Gastroesophageal sphincter (tissue), 4 donors: ENCODE results near the gene PRRG3. TPM values are rescaled to one million over a fixed set of nuclear protein-coding genes. Genes with fewer than 3 reads are reported as not detected.

ENCODE experiments used
- ATAC-seq: fragments of 150-250 bp; one replicate; pipeline ENCODE4 v1.9.1; 2016; ENCODE audit warnings: mild to moderate bottlenecking, moderate library complexity
- H3K27ac ChIP-seq, 4 donors: fragments of 200-600 bp; sonication (generic) in 3 of 4; 1 replicate in 3 of 4; 2 replicates in 1 of 4; pipeline ENCODE4 v1.5.1; 2016 to 2019
- H3K27me3 ChIP-seq: fragments of 200-600 bp; sonication (generic); one replicate; pipeline ENCODE4 v1.5.1; 2019
- H3K36me3 ChIP-seq, 2 donors: fragments of 200-600 bp; sonication (generic); one replicate each; pipeline ENCODE4 v1.5.1; 2019; ENCODE audit warnings: control low read depth in 1 of 2
- H3K4me1 ChIP-seq, 3 donors: fragments of 200-600 bp; sonication (generic); 1 replicate in 2 of 3; 2 replicates in 1 of 3; pipeline ENCODE4 v1.5.1; 2016 to 2019; ENCODE audit warnings: control low read depth in 2 of 3
- H3K4me3 ChIP-seq, 2 donors: fragments of 200-600 bp; sonication (generic); one replicate each; pipeline ENCODE4 v1.5.1; 2019; ENCODE audit warnings: mild to moderate bottlenecking in 1 of 2, moderate library complexity in 1 of 2
- H3K9me3 ChIP-seq, 3 donors: fragments of 200-600 bp; sonication (generic); one replicate each; pipeline ENCODE4 v1.5.1; 2017 to 2019; ENCODE audit warnings: control low read depth in 2 of 3
- CTCF ChIP-seq, 4 experiments: fragments of 200-600 bp in 2 of 4; fragments of 450-650 bp in 2 of 4; sonication (generic) in 1 of 4; IDR thresholded peaks; one replicate each; pipeline ENCODE4 v1.5.1; 2017 to 2019; ENCODE audit warnings: antibody characterized with exemption in 4 of 4, mild to moderate bottlenecking in 2 of 4, moderate library complexity in 2 of 4
- EP300 ChIP-seq: sonication (generic); formaldehyde crosslinking; IDR thresholded peaks from one replicate; pipeline ENCODE4 v1.6.1; 2017; ENCODE audit warnings: antibody characterized with exemption, mild to moderate bottlenecking
- POLR2A ChIP-seq, 2 donors: fragments of 450-650 bp; IDR thresholded peaks; one replicate each; pipeline ENCODE4 v1.6.1; 2017; ENCODE audit warnings: antibody characterized with exemption in 2 of 2, mild to moderate bottlenecking in 2 of 2, moderate library complexity in 1 of 2
- POLR2AphosphoS5 ChIP-seq: sonication (generic); formaldehyde crosslinking; IDR thresholded peaks from one replicate; pipeline ENCODE4 v1.6.1; 2017; ENCODE audit warnings: antibody characterized with exemption
- WGBS, 2 donors: methylation state at CpG; one replicate each; pipeline ENCODE4 v1.1.5; 2018; ENCODE audit warnings: low coverage in 1 of 2; 5-methylcytosine and 5-hydroxymethylcytosine counted together
- total RNA-seq, 4 donors: library from RNA; depleted of rRNA; stranded (reverse); fragments of >200 nt; gene quantifications; one replicate each; pipeline ENCODE4 v1.1.0, GENCODE V29; 2016

The PRRG3 gene
- total RNA-seq, 4 donors from 2014 or later: 0.47 to 1.3 (median 0.71) TPM

DNA sequence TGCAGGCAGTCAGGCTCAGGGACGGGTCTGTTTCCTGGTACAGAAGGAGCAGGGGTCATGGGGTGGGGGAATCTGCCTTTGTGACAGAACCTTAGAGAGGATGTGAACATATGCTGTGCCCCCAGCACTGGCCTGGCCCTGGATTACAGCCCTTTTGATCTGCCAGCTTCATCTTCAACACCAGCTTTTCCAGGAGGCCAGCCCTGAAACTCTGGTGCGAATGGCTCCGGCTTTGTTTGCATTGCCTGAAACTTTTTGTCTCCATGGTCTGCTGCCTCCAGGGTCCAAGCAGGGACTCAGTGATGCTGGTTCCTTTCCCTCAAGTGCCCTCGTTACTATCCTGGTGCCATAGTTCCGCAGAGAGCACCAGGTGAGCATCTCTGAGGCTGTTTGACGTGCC lies 41.4 kb downstream of the PRRG3 start:
- WGBS, 2 donors: 50 to 57% methylated on average over 1 of the region's 6 CpGs
- no peak for ATAC-seq

GRCh38 chrX:151737494-151737893 lies 42.2 kb downstream of the PRRG3 start:
- ATAC-seq: no peak
- Histone ChIP-seq H3K27ac (no peak overlapping the region), H3K9me3 (no peaks in the 10 kb centered on the region), H3K36me3 (no peaks in the 10 kb centered on the region), H3K27me3 (no peaks in the 10 kb centered on the region), H3K4me3 (no peak overlapping the region), H3K4me1 (no peaks in the 10 kb centered on the region)
- TF ChIP-seq CTCF (IDR thresholded peaks at IDR 0.05): no peak
- no peak for TF ChIP-seq POLR2AphosphoS5
- no peak for TF ChIP-seq EP300
- no peak for TF ChIP-seq POLR2A (IDR thresholded peaks at IDR 0.05)
- 65 to 100% methylated on average over 1 to 4 of the region's 5 CpGs for WGBS, 2 donors

More for the DNA sequence above, 41.4 kb downstream of the PRRG3 start:
- Histone ChIP-seq H3K36me3 (no peaks in the 10 kb centered on the region), H3K9me3 (no peaks in the 10 kb centered on the region), H3K4me1 (no peaks in the 10 kb centered on the region), H3K4me3 (no peak overlapping the region), H3K27ac (no peak overlapping the region), H3K27me3 (no peaks in the 10 kb centered on the region)
- TF ChIP-seq EP300 (no peak), POLR2AphosphoS5 (no peak)

DNA sequence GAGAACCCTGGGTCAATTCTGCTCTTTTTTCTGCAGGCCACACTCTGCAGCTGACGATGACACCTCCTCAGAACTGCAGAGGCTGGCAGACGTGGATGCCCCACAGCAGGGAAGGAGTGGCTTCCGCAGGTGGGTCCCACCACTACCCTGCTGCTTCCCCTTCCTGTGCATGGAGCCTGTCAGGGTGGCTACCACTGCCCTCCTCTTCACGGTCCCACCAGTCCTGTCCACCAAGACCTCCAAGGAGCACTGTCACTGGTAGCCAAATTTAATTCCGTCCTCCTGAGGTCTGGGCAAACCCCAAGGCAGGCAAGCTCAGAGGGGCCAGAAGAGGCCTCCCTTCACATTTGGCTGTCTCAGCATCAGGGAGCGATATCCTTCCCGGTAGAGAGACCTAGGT lies 43.5 kb downstream of the PRRG3 start:
- H3K4me1 ChIP-seq: no peaks in the 10 kb centered on the region
- no peak overlapping the region for H3K4me3 ChIP-seq
- 77% methylated on average over 3 of the region's 7 CpGs; no CpG with 5 or more reads in 1 of the 2 donors for WGBS, 2 donors
- no peak for ATAC-seq
- H3K27ac ChIP-seq: no peak overlapping the region
- no peaks in the 10 kb centered on the region for H3K9me3 ChIP-seq
- H3K36me3 ChIP-seq: no peaks in the 10 kb centered on the region
- no peaks in the 10 kb centered on the region for H3K27me3 ChIP-seq
- TF ChIP-seq POLR2A (IDR thresholded peaks at IDR 0.05) (no peak), POLR2AphosphoS5 (no peak), CTCF (IDR thresholded peaks at IDR 0.05) (no peak), EP300 (no peak)

- no peaks in the 10 kb centered on the region for H3K27me3 ChIP-seq
- TF ChIP-seq POLR2A (IDR thresholded peaks at IDR 0.05): no peak
- TF ChIP-seq CTCF (IDR thresholded peaks at IDR 0.05): no peak
- no peak for TF ChIP-seq POLR2AphosphoS5
- TF ChIP-seq EP300: no peak
- no peak overlapping the region for H3K4me3 ChIP-seq
- ATAC-seq: no peak
- WGBS, 2 donors: 81 to 100% methylated on average over 3 of the region's 4 CpGs
- no peak overlapping the region for H3K27ac ChIP-seq
- H3K4me1 ChIP-seq: no peaks in the 10 kb centered on the region
- no peaks in the 10 kb centered on the region for H3K9me3 ChIP-seq
- no peaks in the 10 kb centered on the region for H3K36me3 ChIP-seq
Observed at GRCh38 chrX:151741606-151742005, 46.3 kb downstream of the PRRG3 start.

DNA sequence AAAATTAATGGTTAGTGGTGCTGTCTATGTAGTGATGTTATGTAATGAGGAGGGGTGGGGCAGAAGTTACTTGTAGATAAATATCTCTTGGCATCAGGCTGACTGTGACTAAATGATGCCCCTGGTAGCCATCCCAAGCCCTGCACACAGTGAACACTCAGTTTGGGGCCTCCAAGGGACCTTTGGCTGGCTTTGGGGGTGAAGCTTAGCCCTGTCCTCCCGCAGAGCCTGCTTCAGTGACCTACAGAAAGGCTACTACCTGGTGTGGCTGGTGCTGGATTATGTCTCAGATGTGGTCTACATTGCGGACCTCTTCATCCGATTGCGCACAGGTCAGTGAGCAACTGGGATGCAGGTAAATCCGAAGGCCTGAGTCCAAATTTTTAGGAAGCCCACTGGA lies 47.1 kb downstream of the PRRG3 start:
- Histone ChIP-seq H3K27ac (no peak overlapping the region), H3K4me1 (no peaks in the 10 kb centered on the region), H3K4me3 (no peak overlapping the region), H3K9me3 (no peaks in the 10 kb centered on the region), H3K27me3 (no peaks in the 10 kb centered on the region), H3K36me3 (no peaks in the 10 kb centered on the region)
- ATAC-seq: no peak
- WGBS, 2 donors: 67% methylated on average over 1 of the region's 5 CpGs; no CpG with 5 or more reads in 1 of the 2 donors
- TF ChIP-seq CTCF (IDR thresholded peaks at IDR 0.05) (no peak), EP300 (no peak), POLR2AphosphoS5 (no peak), POLR2A (IDR thresholded peaks at IDR 0.05) (no peak)
